B cell (primary cell): ENCODE measurements around the gene C17orf50. TPM values are rescaled to one million over a fixed set of nuclear protein-coding genes. Genes with fewer than 3 reads are reported as not detected.

Source experiments
- ATAC-seq: fragments of 200-7000 bp; cut with Tn5 transposase; one replicate; pipeline ENCODE4 v1.10.0; 2021; ENCODE audit warnings: low read depth, mild to moderate bottlenecking, moderate number of reproducible peaks, moderate library complexity
- CTCF ChIA-PET: fragments of 350-600 bp; sonication (Branson Sonifier 250); formaldehyde crosslinking; loops from one replicate; lab custom pipeline; 2021; ENCODE audit warnings: antibody characterized with exemption, inconsistent platforms; lab: Charles Lee
- POLR2A ChIA-PET: fragments of 350-600 bp; sonication (Branson Sonifier 250); formaldehyde crosslinking; loops from one replicate; lab custom pipeline; 2021; ENCODE audit warnings: antibody characterized with exemption; lab: Charles Lee
- DNase-seq: peaks from one replicate; pipeline ENCODE4 v3.0.0; 2013
- H2AFZ ChIP-seq: 2 replicates; pipeline ENCODE4 v1.6.1; 2012; ENCODE audit warnings: mild to moderate bottlenecking, low read depth, low read length; ENCODE audit not compliant: insufficient read depth, poor library complexity, severe bottlenecking
- H3K27ac ChIP-seq, 2 donors: 1 replicate in 1 of 2; 2 replicates in 1 of 2; pipeline ENCODE4 v1.5.1; 2012 to 2013; ENCODE audit warnings: low read length in 2 of 2, mild to moderate bottlenecking in 2 of 2, moderate library complexity in 1 of 2
- H3K27me3 ChIP-seq, 4 experiments: fragments of 200-600 bp in 1 of 4; sonication (generic) in 1 of 4; replicated peaks in 1 of 4; 1 replicate in 2 of 4; 2 replicates in 2 of 4; pipeline versions ENCODE4 v1.6.1 to v1.7.0; 2013 to 2016; ENCODE audit warnings: low read length in 3 of 4, mild to moderate bottlenecking in 2 of 4, mixed read lengths in 1 of 4, moderate library complexity in 1 of 4; ENCODE audit not compliant: insufficient read depth in 4 of 4, control insufficient read depth in 3 of 4; ENCODE audit errors: control extremely low read depth in 1 of 4
- H3K36me3 ChIP-seq, 2 experiments: replicated peaks in 1 of 2; 1 replicate in 1 of 2; 2 replicates in 1 of 2; pipeline versions ENCODE4 v1.6.1 to v1.7.1; 2013; ENCODE audit warnings: low read length in 1 of 2; ENCODE audit not compliant: insufficient read depth in 2 of 2, control insufficient read depth in 1 of 2; ENCODE audit errors: control extremely low read depth in 1 of 2, extremely low read depth in 1 of 2
- H3K4me1 ChIP-seq, 2 donors: fragments of 200-600 bp in 1 of 2; sonication (generic) in 1 of 2; 1 replicate in 1 of 2; 2 replicates in 1 of 2; pipeline versions ENCODE4 v1.5.1 to v1.6.1; 2013 to 2017; ENCODE audit warnings: low read length in 2 of 2; ENCODE audit not compliant: control insufficient read depth in 2 of 2, insufficient read depth in 2 of 2
- H3K4me2 ChIP-seq: replicated peaks from 2 replicates; pipeline ENCODE3; 2012; ENCODE audit warnings: mild to moderate bottlenecking, low read depth, low read length; ENCODE audit not compliant: poor library complexity, severe bottlenecking
- H3K4me3 ChIP-seq, 5 experiments: fragments of 200-600 bp in 1 of 5; sonication (generic) in 1 of 5; 1 replicate in 3 of 5; 2 replicates in 2 of 5; pipeline versions ENCODE4 v1.5.1 to v1.7.0; 2011 to 2016; ENCODE audit warnings: low read length in 4 of 5, mild to moderate bottlenecking in 4 of 5, low read depth in 2 of 5, control low read depth in 1 of 5, moderate library complexity in 1 of 5; ENCODE audit not compliant: insufficient read depth in 1 of 5; ENCODE audit errors: control extremely low read depth in 1 of 5, extremely low read depth in 1 of 5
- H3K79me2 ChIP-seq: fragments of 200-600 bp; sonication (generic); one replicate; pipeline ENCODE4 v1.6.0; 2016; ENCODE audit warnings: low read length; ENCODE audit not compliant: control insufficient read depth, insufficient read depth
- H3K9ac ChIP-seq: fragments of 200-600 bp; sonication (generic); 2 replicates; pipeline ENCODE4 v1.6.1; 2017; ENCODE audit warnings: mild to moderate bottlenecking, low read length, moderate library complexity
- H3K9me3 ChIP-seq, 3 donors: one replicate each; pipeline versions ENCODE4 v1.6.1 to v1.7.1; 2013; ENCODE audit warnings: low read length in 2 of 3; ENCODE audit not compliant: control insufficient read depth in 2 of 3, insufficient read depth in 1 of 3; ENCODE audit errors: control extremely low read depth in 1 of 3
- H4K20me1 ChIP-seq: 2 replicates; pipeline ENCODE4 v1.6.0; 2012; ENCODE audit warnings: mild to moderate bottlenecking, low read length; ENCODE audit not compliant: insufficient read depth, control insufficient read depth, poor library complexity, severe bottlenecking
- H3K27ac Mint-ChIP-seq: one replicate; pipeline ENCODE4 v1.8.0; 2021; ENCODE audit warnings: mixed read lengths
- H3K27me3 Mint-ChIP-seq: one replicate; pipeline ENCODE4 v1.8.0; 2021; ENCODE audit warnings: mixed read lengths
- H3K4me1 Mint-ChIP-seq: one replicate; pipeline ENCODE4 v1.8.0; 2021; ENCODE audit warnings: mixed read lengths
- H3K4me3 Mint-ChIP-seq: one replicate; pipeline ENCODE4 v1.8.0; 2021; ENCODE audit warnings: mixed read lengths
- H3K9me3 Mint-ChIP-seq: one replicate; pipeline ENCODE4 v1.8.0; 2022; ENCODE audit warnings: mixed read lengths; ENCODE audit not compliant: insufficient read depth
- EZH2 ChIP-seq: IDR thresholded peaks from 2 replicates; pipeline ENCODE4 v1.6.1; 2012; ENCODE audit warnings: borderline replicate concordance, low read depth, mild to moderate bottlenecking, moderate library complexity, low read length; ENCODE audit not compliant: insufficient read depth, poor library complexity, severe bottlenecking
- WGBS: methylation state at CpG from one replicate; pipeline ENCODE4 v1.1.5; 2013; ENCODE audit warnings: missing lambda C conversion rate; ENCODE audit not compliant: insufficient coverage; 5-methylcytosine and 5-hydroxymethylcytosine counted together
- intact Hi-C: fragments of 100-400 bp; cut with micrococcal nuclease; formaldehyde crosslinking; loops from one replicate; pipeline ENCODE4 v1.10.0; 2022
- polyA plus RNA-seq: library from polyadenylated mRNA; depleted of rRNA; stranded (reverse); fragments of >200 nt; gene quantifications from 2 replicates; pipeline ENCODE4 v1.2.3, GENCODE V29; 2012
- total RNA-seq, 2 donors: library from RNA; stranded (reverse); fragments of 120-200 nt in 1 of 2; gene quantifications; 1 replicate in 1 of 2; 2 replicates in 1 of 2; pipeline versions ENCODE4 v1.2.3 to v1.2.4, GENCODE V29; 2013 to 2022
- TF ChIP-seq, protein P1 (sequence below): fragments of 200-600 bp; IDR thresholded peaks from one replicate; pipeline ENCODE4 v1.8.0; 2022; ENCODE audit warnings: antibody characterized with exemption, mild to moderate bottlenecking

C17orf50 gene
- total and polyA plus RNA-seq, 2 donors (not counting 1 experiment from before 2014, with no cell fraction given): not detected

- H3K9me3 Mint-ChIP-seq: no peaks in the 10 kb centered on the region
- no peak overlapping the region for H3K27ac Mint-ChIP-seq
- Histone ChIP-seq H3K27me3 (peaks cover 0 to 12% (median 0%) of the 10 kb centered on the region in 4 experiments), H3K4me1 (peaks cover 9 to 11% of the 10 kb centered on the region in 2 donors), H3K79me2 (no peaks in the 10 kb centered on the region), H3K27ac (no peak overlapping the region), H4K20me1 (no peaks in the 10 kb centered on the region), H2AFZ (no peak overlapping the region), H3K9ac (no peak overlapping the region), H3K36me3 (peaks cover 3 to 12% of the 10 kb centered on the region in 2 experiments), H3K9me3 (no peaks in the 10 kb centered on the region), H3K4me3 (no peak overlapping the region), H3K4me2 (peak overlapping the region; percentile 79)
- ChIA-PET POLR2A (no interaction called here), CTCF (interaction anchor here (1.2 to 1.5 kb wide), 3 partner anchors 15 to 78 kb away, joined by 3 to 4 read pairs (median 3); partner anchors contain the start of gene TAF15)
- DNase-seq (no peak), ATAC-seq (no peak)
- peak overlapping the region; percentile 81 for H3K4me3 Mint-ChIP-seq
- H3K27me3 Mint-ChIP-seq: peaks cover 11% of the 10 kb centered on the region
- TF ChIP-seq EZH2: no peak
- TF ChIP-seq, protein P1, sequence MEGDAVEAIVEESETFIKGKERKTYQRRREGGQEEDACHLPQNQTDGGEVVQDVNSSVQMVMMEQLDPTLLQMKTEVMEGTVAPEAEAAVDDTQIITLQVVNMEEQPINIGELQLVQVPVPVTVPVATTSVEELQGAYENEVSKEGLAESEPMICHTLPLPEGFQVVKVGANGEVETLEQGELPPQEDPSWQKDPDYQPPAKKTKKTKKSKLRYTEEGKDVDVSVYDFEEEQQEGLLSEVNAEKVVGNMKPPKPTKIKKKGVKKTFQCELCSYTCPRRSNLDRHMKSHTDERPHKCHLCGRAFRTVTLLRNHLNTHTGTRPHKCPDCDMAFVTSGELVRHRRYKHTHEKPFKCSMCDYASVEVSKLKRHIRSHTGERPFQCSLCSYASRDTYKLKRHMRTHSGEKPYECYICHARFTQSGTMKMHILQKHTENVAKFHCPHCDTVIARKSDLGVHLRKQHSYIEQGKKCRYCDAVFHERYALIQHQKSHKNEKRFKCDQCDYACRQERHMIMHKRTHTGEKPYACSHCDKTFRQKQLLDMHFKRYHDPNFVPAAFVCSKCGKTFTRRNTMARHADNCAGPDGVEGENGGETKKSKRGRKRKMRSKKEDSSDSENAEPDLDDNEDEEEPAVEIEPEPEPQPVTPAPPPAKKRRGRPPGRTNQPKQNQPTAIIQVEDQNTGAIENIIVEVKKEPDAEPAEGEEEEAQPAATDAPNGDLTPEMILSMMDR: no peak
- intact Hi-C loops: no loop called here
- H3K4me1 Mint-ChIP-seq: peaks cover 15% of the 10 kb centered on the region
- 96% methylated on average over 5 of the region's 10 CpGs for WGBS
Observed at GRCh38 chr17:35730400-35731005, 30.2 kb upstream of the C17orf50 start.

DNA sequence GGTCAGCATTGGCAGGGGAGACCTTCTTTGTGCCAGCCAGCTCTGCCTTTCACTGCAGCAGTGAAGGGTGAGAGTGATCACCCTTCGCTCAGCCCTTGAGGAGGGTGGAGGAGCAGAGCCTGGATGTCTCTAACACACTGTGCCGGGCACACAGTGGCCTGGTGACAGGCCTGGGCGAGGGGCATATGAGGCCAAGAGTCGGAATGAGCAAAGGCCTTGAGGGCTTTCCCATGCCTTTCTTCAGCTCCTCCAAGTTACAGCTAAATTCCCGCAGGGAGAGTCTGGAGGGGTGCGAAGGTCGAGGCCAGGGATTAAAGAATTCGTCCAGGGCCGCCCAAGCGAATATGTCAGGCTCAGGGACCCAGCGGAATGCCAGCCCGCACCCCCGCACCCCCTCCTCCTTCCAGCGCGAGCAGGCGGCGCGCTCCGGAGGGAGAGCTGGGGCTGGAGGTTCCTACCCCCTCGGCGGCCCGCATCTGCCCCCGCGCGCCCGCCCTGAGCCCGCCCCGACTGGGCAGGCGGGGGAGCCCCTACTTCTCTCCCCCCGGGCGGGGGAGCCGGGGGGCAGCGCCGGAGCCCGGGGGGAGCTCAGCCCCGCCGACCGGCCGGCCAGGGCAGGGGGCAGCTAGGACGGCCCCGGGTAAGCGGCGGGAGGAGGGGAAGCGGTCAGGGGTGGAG lies 29.3 kb upstream of the C17orf50 start, which contains the start of gene RASL10B:
RASL10B (plus strand) TSS at position 401 of the 678 bp plus-strand sequence. CDS start 3,546 bp downstream, outside the sequence.
- Histone ChIP-seq H3K27me3 (peaks cover 0 to 12% (median 0%) of the 10 kb centered on the region in 4 experiments), H3K4me3 (peak within 1 kb of the TSS in 3 of 5 experiments; percentile 10 to 40 (median 31)), H3K9me3 (no peaks in the 10 kb centered on the region), H3K36me3 (peaks cover 3 to 4% of the 10 kb centered on the region in 2 experiments), H3K4me1 (peaks cover 9 to 11% of the 10 kb centered on the region in 2 donors), H3K9ac (peak within 1 kb of the TSS; percentile 45), H4K20me1 (no peaks in the 10 kb centered on the region), H2AFZ (peak within 1 kb of the TSS; percentile 21), H3K27ac (no peak within 1 kb of the TSS), H3K79me2 (no peaks in the 10 kb centered on the region), H3K4me2 (peak within 1 kb of the TSS; percentile 79)
- no peaks in the 10 kb centered on the region for H3K9me3 Mint-ChIP-seq
- H3K4me3 Mint-ChIP-seq: peak within 1 kb of the TSS; percentile 81
- peak; percentile 46 for DNase-seq
- ChIA-PET POLR2A (interaction anchor here (0.6 kb wide), 1 partner anchor 74 kb away, joined by 7 read pairs; no protein-coding TSS in a partner anchor), CTCF (interaction anchor here (1.2 to 1.5 kb wide), 3 partner anchors 14 to 77 kb away, joined by 3 to 4 read pairs (median 3); partner anchors contain the start of gene TAF15)
- no peak within 1 kb of the TSS for H3K27ac Mint-ChIP-seq
- H3K27me3 Mint-ChIP-seq: peaks cover 11% of the 10 kb centered on the region
- peak; percentile 70 for ATAC-seq
- 12% methylated on average over 20 of the region's 44 CpGs for WGBS
- peaks cover 15% of the 10 kb centered on the region for H3K4me1 Mint-ChIP-seq
- intact Hi-C loops: no loop called here
- TF ChIP-seq EZH2: no peak
- TF ChIP-seq, protein P1: no peak
